A549 (cell line): ENCODE data around the gene XIRP1. TPM values are rescaled to one million over a fixed set of nuclear protein-coding genes. Genes with fewer than 3 reads are reported as not detected.

ENCODE experiments used
- ATAC-seq, 2 experiments: fragments of 200-7000 bp in 1 of 2; fragments of >200 bp in 1 of 2; cut with Nextera tagmentation in 1 of 2; cut with Tn5 transposase in 1 of 2; 3 replicates each; pipeline versions ENCODE4 v1.8.0 to v1.9.1; 2018 to 2020; ENCODE audit warnings: mild to moderate bottlenecking in 1 of 2, moderate library complexity in 1 of 2
- CTCF ChIA-PET: fragments of 300-600 bp; sonication (Branson Sonifier 250); formaldehyde crosslinking; extraction: SDS; loops from one replicate; lab custom pipeline; 2021; ENCODE audit warnings: antibody characterized with exemption, inconsistent platforms; lab: Yijun Ruan, JAX
- POLR2A ChIA-PET: fragments of 350-600 bp; formaldehyde crosslinking; extraction: SDS; loops from one replicate; lab custom pipeline; 2021; ENCODE audit warnings: antibody characterized with exemption, inconsistent platforms; lab: Yijun Ruan, JAX
- DNase-seq, 2 experiments: peaks; one replicate each; pipeline versions ENCODE4 v3.0.0 to v3.0.0-alpha.2; 2011 to 2016; ENCODE audit warnings: low read depth in 1 of 2, low spot score in 1 of 2
- FAIRE-seq: peaks from 2 replicates; lab custom pipeline; 2011; peaks lifted over from hg19 to GRCh38; lab: Jason Lieb, UNC
- H3K27ac ChIP-seq, 2 experiments: fragments of >200 bp; sonication (Bioruptor Twin); formaldehyde crosslinking; 3 replicates each; pipeline ENCODE4 v1.5.1; 2016 to 2017
- H3K4me1 ChIP-seq: fragments of >200 bp; sonication (Bioruptor Twin); formaldehyde crosslinking; 3 replicates; pipeline ENCODE4 v1.6.1; 2016
- H3K4me2 ChIP-seq: fragments of >200 bp; sonication (Bioruptor Twin); formaldehyde crosslinking; 3 replicates; pipeline ENCODE4 v1.6.1; 2016
- H3K4me3 ChIP-seq: fragments of >200 bp; sonication (Bioruptor Twin); formaldehyde crosslinking; 3 replicates; pipeline ENCODE4 v1.5.1; 2016
- H3K9me3 ChIP-seq: fragments of >200 bp; sonication (Bioruptor Twin); formaldehyde crosslinking; 3 replicates; pipeline ENCODE4 v1.6.1; 2016
- CBX2 ChIP-seq: fragments of 200-600 bp; sonication (generic); IDR thresholded peaks from 2 replicates; pipeline ENCODE4 v1.6.1; 2016; ENCODE audit warnings: low read depth, mild to moderate bottlenecking, borderline replicate concordance
- EHMT2 ChIP-seq: fragments of 200-600 bp; sonication (generic); IDR thresholded peaks from 2 replicates; pipeline ENCODE4 v1.6.1; 2016; ENCODE audit warnings: antibody characterized with exemption, low read depth, mild to moderate bottlenecking, moderate library complexity
- HEYL ChIP-seq: fragments of 250-450 bp; sonication (Bioruptor Pico); IDR thresholded peaks from 2 replicates; pipeline ENCODE4 v1.8.0; 2021; ENCODE audit warnings: mild to moderate bottlenecking, moderate library complexity
- HMGXB4 ChIP-seq: fragments of 250-450 bp; sonication (Bioruptor Pico); IDR thresholded peaks from 2 replicates; pipeline ENCODE4 v1.5.0; 2021; ENCODE audit warnings: mild to moderate bottlenecking, moderate library complexity, borderline replicate concordance
- HOXB5 ChIP-seq: fragments of 250-450 bp; sonication (Bioruptor Pico); IDR thresholded peaks from 2 replicates; pipeline ENCODE4 v1.5.0; 2020; ENCODE audit warnings: mild to moderate bottlenecking, moderate library complexity
- MAZ ChIP-seq: fragments of 150-350 bp; IDR thresholded peaks from 2 replicates; pipeline ENCODE4 v1.6.1; 2014; ENCODE audit warnings: antibody characterized with exemption, low read depth, low read length, borderline replicate concordance
- TFCP2L1 ChIP-seq: fragments of 250-450 bp; sonication (Bioruptor Pico); IDR thresholded peaks from 2 replicates; pipeline ENCODE4 v1.5.0; 2021; ENCODE audit warnings: mild to moderate bottlenecking
- ZFP36 ChIP-seq: fragments of 450-650 bp; IDR thresholded peaks from 2 replicates; pipeline ENCODE4 v1.6.1; 2014; ENCODE audit warnings: borderline replicate concordance; ENCODE audit not compliant: partially characterized antibody
- WGBS: methylation state at CpG from one replicate; pipeline ENCODE4 v1.1.6; 2017; ENCODE audit errors: missing lambda C conversion rate; 5-methylcytosine and 5-hydroxymethylcytosine counted together
- polyA plus RNA-seq, 4 experiments: library from polyadenylated mRNA; depleted of rRNA in 3 of 4; stranded (reverse); fragments of >200 nt; fragmentation: RNase III in 1 of 4; extraction: RNeasy Plus Mini Kit Qiagen cat#74134 plus additional on column Dnase treatment in 1 of 4; gene quantifications; 2 replicates in 3 of 4; 3 replicates in 1 of 4; pipeline ENCODE4 v1.2.3, GENCODE V29; 2011 to 2017
- TF ChIP-seq, protein P1 (sequence below): fragments of 200-600 bp; sonication (generic); IDR thresholded peaks from 2 replicates; pipeline ENCODE4 v1.6.1; 2016; ENCODE audit warnings: antibody characterized with exemption, mild to moderate bottlenecking, moderate library complexity
- TF ChIP-seq, protein P2 (sequence below): fragments of >200 bp; sonication (Bioruptor Twin); formaldehyde crosslinking; IDR thresholded peaks from 2 replicates; pipeline ENCODE4 v1.6.1; 2016
- TF ChIP-seq, protein P3 (sequence below): IDR thresholded peaks from 2 replicates; pipeline ENCODE4 v1.6.1; 2012; ENCODE audit warnings: low read depth, borderline replicate concordance
- TF ChIP-seq, protein P4 (sequence below): IDR thresholded peaks from 2 replicates; pipeline ENCODE4 v1.6.1; 2012

Gene XIRP1
- polyA plus RNA-seq, 2 of the 4 experiments (the other 2 are of a cell fraction), result not detected

DNA sequence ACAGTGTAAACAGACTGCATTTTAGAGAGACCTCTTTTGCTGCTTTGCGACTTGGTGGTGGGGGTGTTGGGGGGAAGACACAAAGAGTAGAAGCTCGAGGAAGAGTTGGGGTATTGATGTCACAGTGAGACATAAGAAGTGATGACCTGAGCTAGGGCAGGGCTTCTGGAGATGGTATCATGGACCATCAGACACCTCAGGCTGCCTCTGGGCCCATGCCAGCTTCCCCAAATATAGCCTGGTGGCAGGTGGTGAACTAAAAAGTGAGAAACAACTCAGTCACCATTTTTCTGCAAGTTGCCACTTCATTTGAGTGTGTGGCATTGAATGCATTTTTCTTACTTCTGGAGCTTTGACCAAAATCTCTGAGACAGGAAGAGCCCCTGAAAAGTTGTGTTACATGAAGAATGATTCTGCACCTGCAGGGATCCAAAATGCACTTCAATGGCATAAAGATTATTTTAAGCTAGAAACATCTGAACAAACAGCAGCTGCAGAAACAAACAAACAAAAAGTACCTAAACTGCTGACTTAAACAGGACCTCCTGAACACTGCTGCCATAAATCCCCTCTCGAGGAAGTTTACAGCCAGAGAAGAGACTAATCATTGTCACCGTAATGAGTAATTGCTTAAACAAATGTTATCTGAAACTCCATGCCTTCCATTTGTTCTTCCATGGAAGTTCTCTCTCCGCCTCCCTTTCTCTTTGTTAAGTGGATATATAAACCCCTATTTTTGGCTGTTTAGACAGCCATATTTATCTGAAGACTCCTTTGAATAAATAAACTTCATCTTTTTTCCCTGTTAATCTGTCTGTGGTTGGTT lies 15.2 kb upstream of the XIRP1 start (continued):
- TF ChIP-seq, protein P1, sequence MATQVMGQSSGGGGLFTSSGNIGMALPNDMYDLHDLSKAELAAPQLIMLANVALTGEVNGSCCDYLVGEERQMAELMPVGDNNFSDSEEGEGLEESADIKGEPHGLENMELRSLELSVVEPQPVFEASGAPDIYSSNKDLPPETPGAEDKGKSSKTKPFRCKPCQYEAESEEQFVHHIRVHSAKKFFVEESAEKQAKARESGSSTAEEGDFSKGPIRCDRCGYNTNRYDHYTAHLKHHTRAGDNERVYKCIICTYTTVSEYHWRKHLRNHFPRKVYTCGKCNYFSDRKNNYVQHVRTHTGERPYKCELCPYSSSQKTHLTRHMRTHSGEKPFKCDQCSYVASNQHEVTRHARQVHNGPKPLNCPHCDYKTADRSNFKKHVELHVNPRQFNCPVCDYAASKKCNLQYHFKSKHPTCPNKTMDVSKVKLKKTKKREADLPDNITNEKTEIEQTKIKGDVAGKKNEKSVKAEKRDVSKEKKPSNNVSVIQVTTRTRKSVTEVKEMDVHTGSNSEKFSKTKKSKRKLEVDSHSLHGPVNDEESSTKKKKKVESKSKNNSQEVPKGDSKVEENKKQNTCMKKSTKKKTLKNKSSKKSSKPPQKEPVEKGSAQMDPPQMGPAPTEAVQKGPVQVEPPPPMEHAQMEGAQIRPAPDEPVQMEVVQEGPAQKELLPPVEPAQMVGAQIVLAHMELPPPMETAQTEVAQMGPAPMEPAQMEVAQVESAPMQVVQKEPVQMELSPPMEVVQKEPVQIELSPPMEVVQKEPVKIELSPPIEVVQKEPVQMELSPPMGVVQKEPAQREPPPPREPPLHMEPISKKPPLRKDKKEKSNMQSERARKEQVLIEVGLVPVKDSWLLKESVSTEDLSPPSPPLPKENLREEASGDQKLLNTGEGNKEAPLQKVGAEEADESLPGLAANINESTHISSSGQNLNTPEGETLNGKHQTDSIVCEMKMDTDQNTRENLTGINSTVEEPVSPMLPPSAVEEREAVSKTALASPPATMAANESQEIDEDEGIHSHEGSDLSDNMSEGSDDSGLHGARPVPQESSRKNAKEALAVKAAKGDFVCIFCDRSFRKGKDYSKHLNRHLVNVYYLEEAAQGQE, result no peak
- TF ChIP-seq, all 56 proteins: peak for 0

DNA sequence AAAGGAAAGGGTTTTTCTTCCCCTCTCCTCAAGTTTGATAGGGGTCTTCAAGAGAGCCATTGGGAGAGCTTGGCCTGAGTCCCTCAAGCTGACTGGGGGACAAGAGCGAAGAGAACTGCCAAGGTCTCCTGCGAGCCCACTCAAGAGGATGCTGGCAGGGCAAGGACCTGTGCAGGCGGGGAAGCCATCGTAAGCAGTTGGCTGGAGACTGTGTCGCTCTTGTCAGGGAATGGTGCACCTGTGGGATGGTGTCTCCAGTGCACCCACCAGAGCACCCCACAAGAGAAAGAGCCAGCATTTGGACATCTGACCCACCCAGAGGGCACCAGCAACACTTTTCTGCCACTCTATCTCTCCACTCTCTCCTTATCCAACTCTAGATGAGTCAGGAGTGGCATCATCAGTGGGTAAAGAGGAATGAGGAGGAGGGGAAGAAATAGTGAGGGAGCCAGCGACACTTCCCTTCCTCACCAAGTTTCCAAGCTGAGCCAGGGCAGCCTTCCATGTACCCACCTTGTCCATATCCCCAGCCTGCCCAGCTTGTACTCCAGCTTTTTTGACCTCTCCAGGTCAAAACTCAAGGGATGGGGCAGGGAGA lies 13.6 kb upstream of the XIRP1 start:
- no peak overlapping the region for H3K4me3 ChIP-seq
- ATAC-seq (no peak), FAIRE-seq (no peak), DNase-seq (no peak)
- TF ChIP-seq HOXB5 (CRISPR knock-in tag) (no peak), TFCP2L1 (CRISPR knock-in tag) (no peak)
- TF ChIP-seq, protein P2, sequence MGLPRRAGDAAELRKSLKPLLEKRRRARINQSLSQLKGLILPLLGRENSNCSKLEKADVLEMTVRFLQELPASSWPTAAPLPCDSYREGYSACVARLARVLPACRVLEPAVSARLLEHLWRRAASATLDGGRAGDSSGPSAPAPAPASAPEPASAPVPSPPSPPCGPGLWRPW, result no peak
- 67% methylated on average over 6 of the region's 6 CpGs for WGBS
- H3K9me3 ChIP-seq, result peaks cover 11% of the 10 kb centered on the region; the same call in 2 of the 3 replicates
- no peaks in the 10 kb centered on the region for H3K4me1 ChIP-seq
- ChIA-PET CTCF (interaction anchor here (0.9 to 3.0 kb wide), 6 partner anchors 16 to 87 kb away, joined by 3 to 11 read pairs (median 4); no protein-coding TSS in a partner anchor), POLR2A (no interaction called here)
- no peak overlapping the region for H3K4me2 ChIP-seq
- no peak overlapping the region for H3K27ac ChIP-seq

DNA sequence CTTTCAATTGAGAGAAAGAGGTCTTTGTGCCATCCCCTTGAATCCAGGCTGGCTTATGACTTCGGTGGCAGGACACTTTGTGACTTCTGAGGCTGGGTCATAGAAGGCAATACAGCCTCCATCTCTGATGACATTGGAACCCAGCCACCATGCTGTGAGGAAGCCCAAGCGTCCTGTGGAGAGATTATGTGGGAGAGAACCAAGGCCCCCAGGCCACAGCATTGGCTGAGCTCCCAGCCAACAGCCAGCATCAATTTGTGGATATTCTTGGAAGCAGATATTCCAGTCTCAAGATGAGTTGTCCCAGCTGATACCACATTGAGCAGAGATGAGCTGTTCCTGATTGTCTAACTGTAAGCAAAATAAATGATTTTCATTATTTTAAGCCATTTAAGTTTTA lies 12.7 kb upstream of the XIRP1 start:
- Histone ChIP-seq H3K4me3 (no peak overlapping the region), H3K9me3 (peaks cover 11% of the 10 kb centered on the region; the same call in 2 of the 3 replicates), H3K4me2 (no peak overlapping the region), H3K27ac (no peak overlapping the region), H3K4me1 (no peaks in the 10 kb centered on the region)
- ChIA-PET POLR2A (no interaction called here), CTCF (interaction anchor here (0.7 to 3.0 kb wide), 4 partner anchors 15 to 83 kb away, joined by 3 to 11 read pairs (median 4); no protein-coding TSS in a partner anchor)
- 7% methylated on average over 2 of the region's 2 CpGs for whole genome bisulfite sequencing
- DNase-seq, result no peak
- no peak for FAIRE-seq
- ATAC-seq, result no peak
- TF ChIP-seq EHMT2 (no peak), HMGXB4 (CRISPR knock-in tag) (no peak), CBX2 (no peak), MAZ (no peak), HEYL (CRISPR knock-in tag) (no peak), ZFP36 (no peak)
- TF ChIP-seq, protein P3, sequence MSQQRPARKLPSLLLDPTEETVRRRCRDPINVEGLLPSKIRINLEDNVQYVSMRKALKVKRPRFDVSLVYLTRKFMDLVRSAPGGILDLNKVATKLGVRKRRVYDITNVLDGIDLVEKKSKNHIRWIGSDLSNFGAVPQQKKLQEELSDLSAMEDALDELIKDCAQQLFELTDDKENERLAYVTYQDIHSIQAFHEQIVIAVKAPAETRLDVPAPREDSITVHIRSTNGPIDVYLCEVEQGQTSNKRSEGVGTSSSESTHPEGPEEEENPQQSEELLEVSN, result no peak
- TF ChIP-seq, protein P4, sequence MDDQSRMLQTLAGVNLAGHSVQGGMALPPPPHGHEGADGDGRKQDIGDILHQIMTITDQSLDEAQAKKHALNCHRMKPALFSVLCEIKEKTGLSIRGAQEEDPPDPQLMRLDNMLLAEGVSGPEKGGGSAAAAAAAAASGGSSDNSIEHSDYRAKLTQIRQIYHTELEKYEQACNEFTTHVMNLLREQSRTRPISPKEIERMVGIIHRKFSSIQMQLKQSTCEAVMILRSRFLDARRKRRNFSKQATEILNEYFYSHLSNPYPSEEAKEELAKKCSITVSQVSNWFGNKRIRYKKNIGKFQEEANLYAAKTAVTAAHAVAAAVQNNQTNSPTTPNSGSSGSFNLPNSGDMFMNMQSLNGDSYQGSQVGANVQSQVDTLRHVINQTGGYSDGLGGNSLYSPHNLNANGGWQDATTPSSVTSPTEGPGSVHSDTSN, result no peak
